ENCODE data around the gene LRRC36. TPM values are rescaled to one million over a fixed set of nuclear protein-coding genes. Genes with fewer than 3 reads are reported as not detected.
"Not testable (repeated sequence)": the region's sequence is repeated elsewhere in the genome, so short reads cannot be mapped to it uniquely, and the experiment has no call there.

The LRRC36 gene
- total RNA-seq, 2 donors from 2014 or later: 1.6 to 7.0 TPM

DNA sequence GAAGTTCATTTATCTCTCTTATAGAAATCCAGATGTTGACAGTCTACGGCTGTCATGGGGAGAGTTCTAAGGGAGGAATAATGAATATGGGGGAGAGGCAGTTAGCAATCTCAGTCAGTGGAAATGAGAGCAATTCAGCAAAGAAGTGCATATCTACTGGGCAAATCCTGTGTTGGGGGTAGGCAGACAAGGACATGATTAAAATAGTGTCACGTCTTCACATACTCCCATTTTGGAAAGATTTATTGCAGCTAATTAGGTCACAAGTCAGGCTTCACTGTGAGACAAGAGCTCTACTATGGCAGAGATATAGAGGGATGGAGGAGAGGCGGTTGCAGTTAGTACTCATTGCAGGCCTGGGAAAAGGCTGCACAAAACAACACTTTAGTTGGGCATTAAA, 29.8 kb downstream of the LRRC36 start:
- Histone ChIP-seq H3K4me1 (no peaks in the 10 kb centered on the region), H3K9me3 (no peaks in the 10 kb centered on the region), H3K27me3 (no peaks in the 10 kb centered on the region), H3K27ac (no peak overlapping the region), H3K4me3 (no peak overlapping the region), H3K36me3 (replicated peaks in 1 of 2; ENCODE audit: insufficient read depth in 1 of 2, low read depth in 2 of 2) (no peaks in the 10 kb centered on the region)
- intact Hi-C loops (cut with DNase I): no loop called here
- no peak for DNase-seq
- TF ChIP-seq, protein P1, sequence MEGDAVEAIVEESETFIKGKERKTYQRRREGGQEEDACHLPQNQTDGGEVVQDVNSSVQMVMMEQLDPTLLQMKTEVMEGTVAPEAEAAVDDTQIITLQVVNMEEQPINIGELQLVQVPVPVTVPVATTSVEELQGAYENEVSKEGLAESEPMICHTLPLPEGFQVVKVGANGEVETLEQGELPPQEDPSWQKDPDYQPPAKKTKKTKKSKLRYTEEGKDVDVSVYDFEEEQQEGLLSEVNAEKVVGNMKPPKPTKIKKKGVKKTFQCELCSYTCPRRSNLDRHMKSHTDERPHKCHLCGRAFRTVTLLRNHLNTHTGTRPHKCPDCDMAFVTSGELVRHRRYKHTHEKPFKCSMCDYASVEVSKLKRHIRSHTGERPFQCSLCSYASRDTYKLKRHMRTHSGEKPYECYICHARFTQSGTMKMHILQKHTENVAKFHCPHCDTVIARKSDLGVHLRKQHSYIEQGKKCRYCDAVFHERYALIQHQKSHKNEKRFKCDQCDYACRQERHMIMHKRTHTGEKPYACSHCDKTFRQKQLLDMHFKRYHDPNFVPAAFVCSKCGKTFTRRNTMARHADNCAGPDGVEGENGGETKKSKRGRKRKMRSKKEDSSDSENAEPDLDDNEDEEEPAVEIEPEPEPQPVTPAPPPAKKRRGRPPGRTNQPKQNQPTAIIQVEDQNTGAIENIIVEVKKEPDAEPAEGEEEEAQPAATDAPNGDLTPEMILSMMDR (IDR thresholded peaks at IDR 0.05): no peak
- TF ChIP-seq POLR2A (IDR thresholded peaks at IDR 0.05): no peak
- no peak for ATAC-seq
- 78 to 83% methylated on average over 3 of the region's 3 CpGs for WGBS, 2 donors

DNA sequence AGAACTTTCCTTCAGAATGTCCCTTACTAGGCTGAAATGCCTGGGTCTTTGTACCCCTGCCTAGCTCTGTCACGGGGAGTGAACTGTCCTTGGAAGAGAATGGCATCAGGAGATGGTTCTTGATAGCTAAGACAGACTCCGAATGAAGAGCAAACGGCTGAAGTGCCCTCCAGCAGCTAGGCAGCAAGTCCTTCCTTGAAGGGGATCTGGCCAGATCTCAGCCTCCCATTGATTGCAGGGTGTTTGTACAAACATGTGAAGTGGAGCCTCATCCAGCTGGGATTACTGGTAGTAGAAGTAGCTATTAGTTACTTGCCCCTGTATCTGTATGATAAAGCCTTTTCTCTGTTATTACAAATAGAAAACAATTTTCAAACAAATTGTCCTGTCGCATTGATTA, 30.9 kb downstream of the LRRC36 start:
- Histone ChIP-seq H3K9me3 (no peaks in the 10 kb centered on the region), H3K27ac (no peak overlapping the region), H3K27me3 (no peaks in the 10 kb centered on the region), H3K4me3 (no peak overlapping the region), H3K4me1 (no peaks in the 10 kb centered on the region), H3K36me3 (replicated peaks in 1 of 2; ENCODE audit: insufficient read depth in 1 of 2, low read depth in 2 of 2) (no peaks in the 10 kb centered on the region)
- TF ChIP-seq, protein P1 (IDR thresholded peaks at IDR 0.05): no peak
- TF ChIP-seq POLR2A (IDR thresholded peaks at IDR 0.05): no peak
- 54 to 56% methylated on average over 4 of the region's 4 CpGs for WGBS, 2 donors
- ATAC-seq (no peak), DNase-seq (no peak)
- intact Hi-C loops (cut with DNase I): no loop called here

DNA sequence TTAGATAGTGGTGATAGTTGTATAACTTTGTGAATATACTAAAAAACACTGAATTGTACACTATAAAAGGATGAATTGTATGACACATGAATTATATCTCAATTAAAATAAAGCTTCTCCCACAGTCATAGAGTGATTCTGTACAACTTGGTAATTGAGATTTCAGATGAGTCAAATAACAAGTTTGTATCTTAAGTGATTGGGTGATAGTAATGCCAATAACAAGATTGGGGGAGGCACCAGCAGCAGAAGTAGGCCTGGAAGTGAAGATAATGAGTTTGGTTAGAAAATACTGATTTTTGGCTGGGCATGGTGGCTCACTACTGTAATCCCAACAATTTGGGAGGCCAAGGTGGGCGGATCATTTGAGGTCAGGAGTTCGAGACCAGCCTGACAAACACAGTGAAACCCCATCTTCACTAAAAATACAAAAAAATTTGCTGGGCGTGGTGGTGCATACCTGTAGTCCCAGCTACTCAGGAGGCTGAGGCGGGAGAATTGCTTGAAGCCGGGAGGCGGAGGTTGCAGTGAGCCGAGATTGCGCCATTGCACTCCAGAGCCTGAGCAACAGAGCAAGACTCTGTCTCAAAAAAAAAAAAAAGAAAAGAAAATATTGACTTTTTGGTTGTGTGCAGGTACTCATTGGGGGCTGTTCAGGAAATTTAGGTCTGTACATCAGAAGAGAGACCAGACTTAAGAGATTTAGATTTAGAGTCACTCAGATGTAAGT, 33.1 kb downstream of the LRRC36 start:
- H3K4me1 ChIP-seq; H3K36me3 ChIP-seq (replicated peaks in 1 of 2; ENCODE audit: insufficient read depth in 1 of 2, low read depth in 2 of 2); intact Hi-C loops (cut with DNase I); ATAC-seq; DNase-seq; H3K27me3 ChIP-seq; H3K27ac ChIP-seq; H3K4me3 ChIP-seq; H3K9me3 ChIP-seq: not testable (repeated sequence)
- 90 to 95% methylated on average over 8 of the region's 8 CpGs for WGBS, 2 donors

DNA sequence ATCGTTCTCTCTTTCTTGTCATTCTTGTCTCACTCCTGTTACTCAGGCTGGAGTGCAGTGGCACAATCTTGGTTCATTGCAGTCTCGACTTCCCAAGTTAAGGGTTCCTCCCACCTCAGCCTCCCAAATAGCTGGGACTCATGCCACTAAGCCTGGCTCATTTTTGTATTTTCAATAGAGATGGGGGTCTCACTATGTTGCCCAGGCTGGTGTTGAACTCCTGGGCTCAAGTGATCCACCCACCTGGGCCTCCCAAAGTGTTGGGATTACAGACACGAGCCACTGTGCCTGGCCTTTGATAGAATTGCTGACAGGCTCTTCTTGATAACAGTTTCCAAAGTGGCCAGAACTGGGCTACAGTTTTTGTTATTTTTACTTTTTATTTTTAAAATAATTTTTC, 34.4 kb downstream of the LRRC36 start:
- Histone ChIP-seq H3K27ac (no peak overlapping the region), H3K4me1 (peaks cover 8% of the 10 kb centered on the region), H3K36me3 (replicated peaks in 1 of 2; ENCODE audit: insufficient read depth in 1 of 2, low read depth in 2 of 2) (no peaks in the 10 kb centered on the region), H3K27me3 (no peaks in the 10 kb centered on the region), H3K4me3 (no peak overlapping the region), H3K9me3 (no peaks in the 10 kb centered on the region)
- no peak for ATAC-seq
- 55 to 68% methylated on average over 3 of the region's 3 CpGs for WGBS, 2 donors
- TF ChIP-seq POLR2A (IDR thresholded peaks at IDR 0.05): no peak
- TF ChIP-seq, protein P1 (IDR thresholded peaks at IDR 0.05): no peak
- DNase-seq: no peak
- intact Hi-C loops (cut with DNase I): no loop called here

DNA sequence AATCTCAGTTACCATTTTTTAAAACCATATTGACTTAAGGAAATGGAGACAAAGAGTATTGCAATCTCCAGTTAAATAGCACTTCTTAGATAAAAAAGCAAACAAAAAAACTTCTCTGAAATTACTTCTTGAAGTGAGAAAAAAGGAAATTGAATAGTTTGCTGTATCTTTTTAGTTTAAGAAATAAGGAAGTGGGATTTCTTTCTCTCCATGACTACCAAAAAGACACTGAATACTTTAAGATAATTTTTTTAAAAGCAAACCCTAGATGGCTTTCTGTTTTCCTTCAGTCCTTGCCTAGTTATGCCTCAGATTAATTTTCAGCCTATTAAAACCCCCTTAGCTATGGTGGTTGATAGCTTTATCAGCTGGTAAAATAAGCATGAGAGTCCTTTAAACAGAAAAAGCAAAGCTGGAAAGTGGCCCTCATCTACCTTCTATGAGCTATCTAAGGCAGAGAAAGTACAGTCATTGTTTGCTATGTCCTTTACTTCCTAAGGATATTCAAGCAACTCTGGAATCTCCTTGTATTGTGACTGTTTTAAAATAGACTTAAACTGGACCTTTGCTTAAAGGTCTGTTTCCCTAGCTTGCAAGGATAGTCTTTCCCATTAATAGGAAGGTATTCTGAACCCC, 38.1 kb downstream of the LRRC36 start:
- Histone ChIP-seq H3K27ac (peak overlapping the region in 2 of 4 donors; percentile 62 to 79), H3K4me1 (peaks cover 8% of the 10 kb centered on the region), H3K4me3 (no peak overlapping the region), H3K27me3 (no peaks in the 10 kb centered on the region), H3K9me3 (no peaks in the 10 kb centered on the region), H3K36me3 (replicated peaks in 1 of 2; ENCODE audit: insufficient read depth in 1 of 2, low read depth in 2 of 2) (no peaks in the 10 kb centered on the region)
- ATAC-seq: no peak
- TF ChIP-seq POLR2A (IDR thresholded peaks at IDR 0.05): no peak
- TF ChIP-seq, protein P1 (IDR thresholded peaks at IDR 0.05): no peak
- no peak for DNase-seq
- intact Hi-C loops (cut with DNase I): no loop called here
